Measurements from ENCODE around the gene PDIA6.

The PDIA6 gene

DNA sequence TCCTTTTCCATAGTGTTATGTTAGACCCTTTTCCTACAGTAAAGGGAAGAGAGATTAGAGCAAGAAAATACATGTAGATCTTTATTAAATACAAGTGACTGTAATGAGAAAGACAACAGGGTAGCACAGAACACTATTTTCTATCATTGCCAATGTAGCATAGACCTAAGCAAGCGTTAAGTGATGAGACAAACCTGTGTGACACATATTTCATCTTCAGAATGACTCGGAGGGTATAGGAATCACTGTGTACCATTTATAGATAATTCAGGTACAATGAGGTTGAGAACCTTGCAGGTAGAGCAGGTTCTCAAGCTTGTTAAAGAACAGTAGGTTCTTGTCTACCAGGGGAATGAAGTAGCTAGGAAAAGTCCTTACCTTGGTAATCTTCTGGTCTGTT is 15.9 kb downstream of the PDIA6 start:
- H3K9ac ChIP-seq (ENCODE audit: low read length): no peak overlapping the region
- peaks cover 76% of the 10 kb centered on the region for H3K36me3 ChIP-seq (ENCODE audit: control insufficient read depth, low read depth, low read length)
- no peaks in the 10 kb centered on the region for H3K27me3 ChIP-seq (ENCODE audit: control insufficient read depth, insufficient read depth, low read length)
- no peaks in the 10 kb centered on the region for H3K4me1 ChIP-seq (ENCODE audit: control insufficient read depth, low read depth, low read length)
- no peaks in the 10 kb centered on the region for H3K9me3 ChIP-seq (ENCODE audit: control insufficient read depth, low read depth, low read length)
- H3K4me3 ChIP-seq (ENCODE audit: low read length): no peak overlapping the region
- no peak overlapping the region for H3K27ac ChIP-seq (ENCODE audit: low read length)

- H3K4me1 ChIP-seq (ENCODE audit: control insufficient read depth, low read depth, low read length): no peaks in the 10 kb centered on the region
- H3K36me3 ChIP-seq (ENCODE audit: control insufficient read depth, low read depth, low read length): peaks cover 74% of the 10 kb centered on the region
- H3K9me3 ChIP-seq (ENCODE audit: control insufficient read depth, low read depth, low read length): no peaks in the 10 kb centered on the region
- no peak overlapping the region for H3K4me3 ChIP-seq (ENCODE audit: low read length)
- H3K27ac ChIP-seq (ENCODE audit: low read length): no peak overlapping the region
- H3K27me3 ChIP-seq (ENCODE audit: control insufficient read depth, insufficient read depth, low read length): no peaks in the 10 kb centered on the region
- H3K9ac ChIP-seq (ENCODE audit: low read length): no peak overlapping the region
Measured at GRCh38 chr2:10795508-10796046, 17.0 kb downstream of the PDIA6 start.

DNA sequence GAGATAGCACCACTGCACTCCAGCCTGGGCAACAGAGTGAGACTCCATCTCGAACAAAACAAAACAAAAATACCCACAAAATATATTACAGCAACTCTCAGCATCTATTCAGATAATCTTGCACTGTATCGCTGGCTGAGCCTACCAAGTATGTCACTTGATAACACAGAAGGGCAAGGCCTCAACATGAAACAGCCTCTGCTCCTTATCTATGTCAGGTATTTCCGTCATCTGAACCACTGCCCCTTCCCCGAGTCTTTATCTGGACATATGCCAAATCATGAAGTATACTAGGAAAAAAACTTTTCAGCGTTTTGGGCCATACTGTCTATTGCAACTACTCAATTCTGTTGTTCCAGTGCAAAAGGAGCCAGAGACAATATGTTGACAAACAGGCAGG is 17.7 kb downstream of the PDIA6 start:
- Histone ChIP-seq H3K9me3 (ENCODE audit: control insufficient read depth, low read depth, low read length) (no peaks in the 10 kb centered on the region), H3K9ac (ENCODE audit: low read length) (no peak overlapping the region), H3K4me3 (ENCODE audit: low read length) (no peak overlapping the region), H3K36me3 (ENCODE audit: control insufficient read depth, low read depth, low read length) (peaks cover 73% of the 10 kb centered on the region), H3K27ac (ENCODE audit: low read length) (no peak overlapping the region), H3K27me3 (ENCODE audit: control insufficient read depth, insufficient read depth, low read length) (no peaks in the 10 kb centered on the region), H3K4me1 (ENCODE audit: control insufficient read depth, low read depth, low read length) (no peaks in the 10 kb centered on the region)

DNA sequence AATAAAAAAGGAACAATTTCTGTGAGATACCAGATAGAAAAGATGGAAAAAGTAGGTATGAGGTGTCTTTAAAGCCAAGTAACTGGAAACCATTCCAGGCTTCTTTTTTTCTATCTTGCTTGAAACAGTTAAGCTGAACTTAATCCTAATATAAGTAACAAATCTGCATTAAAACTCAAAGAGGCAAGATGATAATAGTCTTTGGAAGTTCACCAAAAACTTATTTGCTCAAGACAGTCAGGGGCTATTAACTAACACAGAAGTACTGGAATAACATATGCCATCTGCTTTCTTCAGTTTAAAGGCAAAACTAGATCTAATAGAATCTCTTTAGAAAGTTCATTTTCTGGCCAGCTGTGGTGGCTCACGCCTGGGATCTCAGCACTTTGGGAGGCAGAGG is 18.8 kb downstream of the PDIA6 start:
- Histone ChIP-seq H3K9me3 (ENCODE audit: control insufficient read depth, low read depth, low read length) (no peaks in the 10 kb centered on the region), H3K9ac (ENCODE audit: low read length) (no peak overlapping the region), H3K27ac (ENCODE audit: low read length) (no peak overlapping the region), H3K4me3 (ENCODE audit: low read length) (no peak overlapping the region), H3K27me3 (ENCODE audit: control insufficient read depth, insufficient read depth, low read length) (no peaks in the 10 kb centered on the region), H3K36me3 (ENCODE audit: control insufficient read depth, low read depth, low read length) (peaks cover 73% of the 10 kb centered on the region), H3K4me1 (ENCODE audit: control insufficient read depth, low read depth, low read length) (no peaks in the 10 kb centered on the region)

GRCh38 chr2:10792660-10793400 is 19.8 kb downstream of the PDIA6 start:
- Histone ChIP-seq H3K27me3 (ENCODE audit: control insufficient read depth, insufficient read depth, low read length) (no peaks in the 10 kb centered on the region), H3K9me3 (ENCODE audit: control insufficient read depth, low read depth, low read length) (no peaks in the 10 kb centered on the region), H3K27ac (ENCODE audit: low read length) (no peak overlapping the region), H3K4me1 (ENCODE audit: control insufficient read depth, low read depth, low read length) (no peaks in the 10 kb centered on the region), H3K36me3 (ENCODE audit: control insufficient read depth, low read depth, low read length) (peaks cover 80% of the 10 kb centered on the region), H3K9ac (ENCODE audit: low read length) (no peak overlapping the region), H3K4me3 (ENCODE audit: low read length) (no peak overlapping the region)

- H3K9me3 ChIP-seq (ENCODE audit: control insufficient read depth, low read depth, low read length): no peaks in the 10 kb centered on the region
- H3K27ac ChIP-seq (ENCODE audit: low read length): no peak overlapping the region
- peaks cover 79% of the 10 kb centered on the region for H3K36me3 ChIP-seq (ENCODE audit: control insufficient read depth, low read depth, low read length)
- H3K4me3 ChIP-seq (ENCODE audit: low read length): no peak overlapping the region
- no peak overlapping the region for H3K9ac ChIP-seq (ENCODE audit: low read length)
- H3K27me3 ChIP-seq (ENCODE audit: control insufficient read depth, insufficient read depth, low read length): no peaks in the 10 kb centered on the region
- H3K4me1 ChIP-seq (ENCODE audit: control insufficient read depth, low read depth, low read length): no peaks in the 10 kb centered on the region
Measured at GRCh38 chr2:10792001-10792634, 20.5 kb downstream of the PDIA6 start.

DNA sequence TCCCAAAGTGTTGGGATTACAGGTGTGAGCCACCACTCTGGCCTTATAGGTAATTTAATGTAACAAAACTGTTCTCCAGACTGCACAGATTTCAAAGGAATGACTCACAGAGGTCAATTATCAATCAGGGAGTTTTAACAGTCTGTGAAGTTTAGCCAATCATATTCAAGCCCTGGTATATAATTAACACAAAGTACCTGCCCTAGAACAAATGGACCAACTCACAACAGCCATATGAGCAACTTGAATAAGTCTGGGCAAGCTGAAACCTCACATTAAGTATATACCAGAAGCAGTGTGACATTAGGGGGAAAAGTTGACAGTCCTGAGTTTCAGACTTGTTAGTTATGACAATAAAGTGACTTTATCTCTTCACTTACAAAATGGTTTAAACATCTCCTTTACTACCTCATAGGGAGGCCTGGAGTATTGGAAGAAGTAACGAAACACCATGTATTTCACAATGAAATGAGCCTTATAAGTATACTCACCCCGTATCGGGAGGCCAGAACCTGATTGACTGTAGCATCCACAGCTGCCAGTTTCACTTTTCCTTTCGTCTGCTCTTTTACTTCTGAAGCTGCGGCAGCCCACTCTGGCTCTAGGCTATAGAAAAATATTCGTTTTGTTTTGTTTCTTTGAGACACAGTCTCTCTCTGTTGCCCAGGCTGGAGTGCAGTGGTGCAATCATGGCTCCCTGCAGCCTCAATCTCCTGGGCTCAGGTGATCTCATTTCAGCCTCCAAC is 22.2 kb downstream of the PDIA6 start:
- Histone ChIP-seq H3K4me3 (ENCODE audit: low read length) (no peak overlapping the region), H3K4me1 (ENCODE audit: control insufficient read depth, low read depth, low read length) (no peaks in the 10 kb centered on the region), H3K9me3 (ENCODE audit: control insufficient read depth, low read depth, low read length) (no peaks in the 10 kb centered on the region), H3K36me3 (ENCODE audit: control insufficient read depth, low read depth, low read length) (peaks cover 83% of the 10 kb centered on the region), H3K27me3 (ENCODE audit: control insufficient read depth, insufficient read depth, low read length) (no peaks in the 10 kb centered on the region), H3K9ac (ENCODE audit: low read length) (no peak overlapping the region), H3K27ac (ENCODE audit: low read length) (no peak overlapping the region)

DNA sequence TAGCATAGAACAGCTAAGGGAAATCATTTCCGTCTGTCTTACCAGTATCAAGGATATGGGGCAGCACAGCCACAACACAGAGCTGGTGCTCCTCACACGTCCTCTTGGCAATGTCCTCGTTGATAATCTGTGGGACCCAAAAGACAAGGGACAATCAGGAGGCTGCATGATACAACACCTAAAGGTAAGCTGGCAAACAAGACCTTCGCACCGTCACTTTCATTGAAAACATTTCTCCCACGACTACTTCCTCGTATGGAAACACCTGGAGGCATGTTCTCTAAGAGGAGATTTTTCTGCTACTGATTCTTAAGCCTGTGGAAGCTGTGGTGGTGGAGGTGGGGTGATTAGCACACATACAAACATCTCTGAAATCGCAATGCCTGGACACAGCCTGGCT is 23.7 kb downstream of the PDIA6 start:
- Histone ChIP-seq H3K27me3 (ENCODE audit: control insufficient read depth, insufficient read depth, low read length) (no peaks in the 10 kb centered on the region), H3K4me3 (ENCODE audit: low read length) (no peak overlapping the region), H3K9ac (ENCODE audit: low read length) (no peak overlapping the region), H3K9me3 (ENCODE audit: control insufficient read depth, low read depth, low read length) (no peaks in the 10 kb centered on the region), H3K4me1 (ENCODE audit: control insufficient read depth, low read depth, low read length) (no peaks in the 10 kb centered on the region), H3K36me3 (ENCODE audit: control insufficient read depth, low read depth, low read length) (peaks cover 89% of the 10 kb centered on the region), H3K27ac (ENCODE audit: low read length) (no peak overlapping the region)

DNA sequence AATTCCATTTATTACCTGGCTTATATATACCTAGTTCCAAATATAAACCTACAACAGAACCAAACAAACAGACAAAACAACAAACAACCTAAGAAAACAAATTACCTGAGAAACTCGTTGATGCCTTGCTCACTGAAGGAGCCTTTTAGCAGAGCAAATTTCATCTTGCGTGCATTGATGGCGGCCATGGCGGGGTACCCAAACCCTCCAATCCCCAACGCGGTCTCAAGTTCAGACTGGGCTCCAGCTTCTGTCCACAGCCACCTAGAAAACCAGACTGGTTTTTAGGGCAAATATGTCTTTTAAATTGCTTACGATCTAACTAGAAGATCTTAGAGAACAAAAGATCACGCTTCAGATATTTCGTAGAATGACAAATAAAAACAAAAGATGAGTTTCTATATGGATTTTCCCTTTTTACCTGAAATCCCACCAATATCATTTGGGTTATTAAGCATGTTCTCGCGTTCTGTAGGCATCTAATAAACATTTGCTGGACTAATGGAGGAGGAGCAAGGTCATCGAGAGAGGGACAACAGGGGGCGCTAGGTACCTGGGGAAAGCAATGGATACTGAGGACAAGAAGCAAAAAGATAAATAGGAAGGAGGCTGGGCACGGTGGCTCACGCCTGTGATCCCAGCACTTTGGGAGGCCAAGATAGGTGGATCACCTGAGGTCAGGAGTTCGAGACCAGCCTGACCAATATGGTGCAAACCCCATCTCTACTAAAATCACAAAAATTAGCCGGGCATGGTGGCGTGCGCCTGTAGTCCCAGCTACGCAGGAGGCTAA is 25.2 kb downstream of the PDIA6 start:
- Histone ChIP-seq H3K4me1 (ENCODE audit: control insufficient read depth, low read depth, low read length) (no peaks in the 10 kb centered on the region), H3K9ac (ENCODE audit: low read length) (no peak overlapping the region), H3K27ac (ENCODE audit: low read length) (no peak overlapping the region), H3K36me3 (ENCODE audit: control insufficient read depth, low read depth, low read length) (peaks cover 90% of the 10 kb centered on the region), H3K27me3 (ENCODE audit: control insufficient read depth, insufficient read depth, low read length) (no peaks in the 10 kb centered on the region), H3K4me3 (ENCODE audit: low read length) (no peak overlapping the region), H3K9me3 (ENCODE audit: control insufficient read depth, low read depth, low read length) (no peaks in the 10 kb centered on the region)

DNA sequence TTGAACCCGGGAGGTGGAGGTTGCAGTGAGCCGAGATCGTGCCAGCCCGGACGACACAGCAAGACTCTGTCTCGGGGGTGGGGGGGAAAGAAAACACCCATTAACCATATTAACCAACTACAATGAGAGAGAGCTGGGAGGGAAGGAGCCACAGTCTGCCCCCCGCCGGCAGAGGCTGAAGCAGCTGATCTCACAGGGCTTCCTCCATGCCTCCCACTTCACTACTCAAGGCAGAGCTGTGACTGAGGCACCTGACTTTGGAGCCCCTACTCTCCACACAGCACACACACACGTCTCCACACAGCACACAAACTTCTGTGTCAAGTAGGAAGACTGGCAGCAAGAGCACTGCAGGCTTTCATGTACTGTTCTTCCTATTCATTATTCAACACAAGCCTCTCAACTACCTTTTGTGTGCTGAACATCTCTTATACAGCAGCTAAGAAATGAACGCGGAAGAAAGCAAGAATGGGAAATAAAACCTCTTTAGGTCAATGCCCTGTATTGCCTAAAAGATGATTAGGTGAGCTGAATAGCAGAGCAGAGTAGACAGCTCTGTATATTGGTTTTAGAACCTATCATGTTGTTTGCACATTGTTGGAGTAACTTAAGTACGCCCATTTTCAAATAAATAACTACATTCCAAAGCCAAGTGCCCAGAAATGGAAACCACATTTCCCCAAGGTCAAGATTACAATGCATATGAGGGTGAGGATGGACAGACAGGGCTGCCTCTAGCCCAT is 26.2 kb downstream of the PDIA6 start:
- H3K4me3 ChIP-seq (ENCODE audit: low read length): no peak overlapping the region
- no peaks in the 10 kb centered on the region for H3K27me3 ChIP-seq (ENCODE audit: control insufficient read depth, insufficient read depth, low read length)
- peaks cover 90% of the 10 kb centered on the region for H3K36me3 ChIP-seq (ENCODE audit: control insufficient read depth, low read depth, low read length)
- H3K27ac ChIP-seq (ENCODE audit: low read length): no peak overlapping the region
- no peaks in the 10 kb centered on the region for H3K9me3 ChIP-seq (ENCODE audit: control insufficient read depth, low read depth, low read length)
- no peak overlapping the region for H3K9ac ChIP-seq (ENCODE audit: low read length)
- no peaks in the 10 kb centered on the region for H3K4me1 ChIP-seq (ENCODE audit: control insufficient read depth, low read depth, low read length)
